ENCODE measurements around the gene TMEM87B. TPM values are rescaled to one million over a fixed set of nuclear protein-coding genes. Genes with fewer than 3 reads are reported as not detected.
A peak's percentile ranks its signal among the peaks of the same experiment; 100 is the strongest.
"Not testable (repeated sequence)": the region's sequence is repeated elsewhere in the genome, so short reads cannot be mapped to it uniquely, and the experiment has no call there.

Gene TMEM87B
- total and polyA plus RNA-seq, 12 donors = 8.9 to 37.5 (median 29.1) TPM

- intact Hi-C loops (cut with DNase I) = no loop called here
- Histone ChIP-seq H3K9me3 (replicated peaks in 1 of 3) (peaks cover 0 to 7% (median 0%) of the 10 kb centered on the region in 3 donors), H3K4me1 (replicated peaks in 1 of 2) (no peaks in the 10 kb centered on the region), H3K36me3 (replicated peaks in 1 of 2) (peaks cover 0 to 36% of the 10 kb centered on the region in 2 donors), H3K27me3 (no peaks in the 10 kb centered on the region), H3K27ac (no peak overlapping the region), H3K4me3 (no peak overlapping the region)
- no peak for DNase-seq
- TF ChIP-seq CTCF (IDR thresholded peaks at IDR 0.05) (no peak), POLR2A (IDR thresholded peaks at IDR 0.05) (no peak)
Observed at GRCh38 chr2:112109278-112109677, 54.2 kb downstream of the TMEM87B start.

- intact Hi-C loops (cut with DNase I) = no loop called here
- no peaks in the 10 kb centered on the region for H3K27me3 ChIP-seq
Observed at GRCh38 chr2:112110966-112111365, 55.9 kb downstream of the TMEM87B start.

GRCh38 chr2:112113354-112113753 lies 58.3 kb downstream of the TMEM87B start:
- H3K9me3 ChIP-seq (replicated peaks in 1 of 3); intact Hi-C loops (cut with DNase I); H3K27me3 ChIP-seq; DNase-seq; H3K27ac ChIP-seq; H3K4me3 ChIP-seq; H3K4me1 ChIP-seq (replicated peaks in 1 of 2): not testable (repeated sequence)
- peaks cover 0 to 33% of the 10 kb centered on the region in 2 donors for H3K36me3 ChIP-seq (replicated peaks in 1 of 2)
- 95 to 98% (median 97%) methylated on average over 4 of the region's 4 CpGs for WGBS, 4 donors

More at GRCh38 chr2:112110966-112111365, 55.9 kb downstream of the TMEM87B start:
- Histone ChIP-seq H3K36me3 (replicated peaks in 1 of 2) (peaks cover 0 to 32% of the 10 kb centered on the region in 2 donors), H3K9me3 (replicated peaks in 1 of 3) (peaks cover 0 to 7% (median 0%) of the 10 kb centered on the region in 3 donors), H3K27ac (no peak overlapping the region), H3K4me1 (replicated peaks in 1 of 2) (no peaks in the 10 kb centered on the region), H3K4me3 (no peak overlapping the region)
- DNase-seq = no peak
- TF ChIP-seq CTCF (IDR thresholded peaks at IDR 0.05) (no peak), POLR2A (IDR thresholded peaks at IDR 0.05) (no peak)
- WGBS, 4 donors = 100% methylated on average over 1 of the region's 1 CpG

- 85 to 95% (median 91%) methylated on average over 2 to 4 of the region's 4 CpGs for WGBS, 4 donors
- H3K36me3 ChIP-seq (replicated peaks in 1 of 2) = peaks cover 0 to 10% of the 10 kb centered on the region in 2 donors
- H3K27me3 ChIP-seq = no peaks in the 10 kb centered on the region
- no peaks in the 10 kb centered on the region for H3K4me1 ChIP-seq (replicated peaks in 1 of 2)
- H3K4me3 ChIP-seq = no peak overlapping the region
- intact Hi-C loops (cut with DNase I) = no loop called here
- no peak overlapping the region for H3K27ac ChIP-seq
- no peak for TF ChIP-seq CTCF (IDR thresholded peaks at IDR 0.05)
- no peak for DNase-seq
- H3K9me3 ChIP-seq (replicated peaks in 1 of 3) = peaks cover 0 to 3% (median 0%) of the 10 kb centered on the region in 3 donors
Observed at GRCh38 chr2:112118148-112118547, 63.1 kb downstream of the TMEM87B start.

GRCh38 chr2:112121682-112122254 lies 66.7 kb downstream of the TMEM87B start:
- H3K27me3 ChIP-seq = no peaks in the 10 kb centered on the region
- H3K9me3 ChIP-seq (replicated peaks in 1 of 3) = peaks cover 0 to 3% (median 0%) of the 10 kb centered on the region in 3 donors
- H3K27ac ChIP-seq = no peak overlapping the region
- peaks cover 0 to 2% of the 10 kb centered on the region in 2 donors for H3K36me3 ChIP-seq (replicated peaks in 1 of 2)
- H3K4me1 ChIP-seq (replicated peaks in 1 of 2) = no peaks in the 10 kb centered on the region
- TF ChIP-seq CTCF (IDR thresholded peaks at IDR 0.05) (peak; percentile 27 to 68 (median 56)), POLR2A (IDR thresholded peaks at IDR 0.05) (no peak)
- DNase-seq = peak in 4 of 7 donors; percentile 29 to 57 (median 46)
- H3K4me3 ChIP-seq = no peak overlapping the region
- intact Hi-C loops (cut with DNase I) = loop anchor here in 1 of 2 donors (5.0 to 10.0 kb wide), 2 partner anchors 133 to 311 kb away; partner anchors contain the start of genes RGPD8 and ZC3H8

All from adrenal gland (tissue), 12 donors.